HEK293 (cell line): Measurements from ENCODE around the gene LRRC8B.
A peak's percentile ranks its signal among the peaks of the same experiment; 100 is the strongest.

Experiments used
- CTCF ChIA-PET: fragments of 350-600 bp; formaldehyde crosslinking; extraction: SDS; loops from one replicate; lab custom pipeline; 2021; ENCODE audit warnings: antibody characterized with exemption; lab: Yijun Ruan, JAX
- POLR2A ChIA-PET: fragments of 300-600 bp; formaldehyde crosslinking; extraction: SDS; loops from one replicate; lab custom pipeline; 2020; ENCODE audit warnings: antibody characterized with exemption, inconsistent platforms; lab: Yijun Ruan, JAX
- H3K27ac ChIP-seq: fragments of 200-500 bp; sonication (Bioruptor generic); 2 replicates; pipeline ENCODE4 v1.5.1; 2014; ENCODE audit warnings: low read depth, low read length, control low read depth, inconsistent platforms; ENCODE audit errors: extremely low read depth
- H3K36me3 ChIP-seq, 2 experiments: fragments of 200-500 bp in 1 of 2; sonication (Bioruptor generic) in 1 of 2; 1 replicate in 1 of 2; 2 replicates in 1 of 2; pipeline ENCODE4 v1.5.1; 2014 to 2017; ENCODE audit warnings: inconsistent platforms in 2 of 2, low read length in 2 of 2; ENCODE audit not compliant: control insufficient read depth in 2 of 2, insufficient read depth in 1 of 2
- H3K4me1 ChIP-seq: fragments of 200-500 bp; sonication (Bioruptor generic); 2 replicates; pipeline ENCODE4 v1.5.1; 2014; ENCODE audit warnings: mild to moderate bottlenecking, low read length, inconsistent platforms; ENCODE audit not compliant: control insufficient read depth, insufficient read depth
- H3K4me3 ChIP-seq: 2 replicates; pipeline ENCODE4 v1.5.1; 2011; ENCODE audit warnings: low read depth, mild to moderate bottlenecking, control low read depth, low read length, moderate library complexity
- H3K9me3 ChIP-seq: fragments of 200-500 bp; sonication (Bioruptor generic); 2 replicates; pipeline ENCODE4 v1.5.1; 2014; ENCODE audit warnings: low read depth, low read length, inconsistent platforms; ENCODE audit not compliant: control insufficient read depth, insufficient read depth
- KLF16 ChIP-seq: fragments of 450-650 bp; formaldehyde crosslinking; IDR thresholded peaks from 2 replicates; pipeline ENCODE4 v1.5.1; 2017; ENCODE audit warnings: missing biosample characterization, missing genetic modification characterization
- KLF9 ChIP-seq: fragments of 450-650 bp; formaldehyde crosslinking; IDR thresholded peaks from 2 replicates; pipeline ENCODE4 v1.5.1; 2016; ENCODE audit warnings: missing biosample characterization, missing genetic modification characterization, low read depth
- MZF1 ChIP-seq: fragments of 450-650 bp; formaldehyde crosslinking; IDR thresholded peaks from 2 replicates; pipeline ENCODE4 v1.5.1; 2017; ENCODE audit warnings: missing biosample characterization, missing genetic modification characterization, borderline replicate concordance
- OVOL3 ChIP-seq: fragments of 450-650 bp; formaldehyde crosslinking; IDR thresholded peaks from 2 replicates; pipeline ENCODE4 v1.5.1; 2016; ENCODE audit warnings: missing biosample characterization, missing genetic modification characterization
- SP2 ChIP-seq: fragments of 450-650 bp; formaldehyde crosslinking; IDR thresholded peaks from 2 replicates; pipeline ENCODE4 v1.5.1; 2016; ENCODE audit warnings: missing biosample characterization, missing genetic modification characterization
- ZBTB17 ChIP-seq: fragments of 450-650 bp; formaldehyde crosslinking; IDR thresholded peaks from 2 replicates; pipeline ENCODE4 v1.5.1; 2016; ENCODE audit warnings: missing biosample characterization, missing genetic modification characterization
- ZFP41 ChIP-seq: fragments of 450-650 bp; formaldehyde crosslinking; IDR thresholded peaks from 2 replicates; pipeline ENCODE4 v1.5.1; 2016; ENCODE audit warnings: missing biosample characterization, missing genetic modification characterization, borderline replicate concordance
- ZFP69B ChIP-seq: fragments of 450-650 bp; formaldehyde crosslinking; IDR thresholded peaks from 2 replicates; pipeline ENCODE4 v1.5.1; 2016; ENCODE audit warnings: missing biosample characterization, missing genetic modification characterization
- ZNF121 ChIP-seq: fragments of 450-650 bp; formaldehyde crosslinking; IDR thresholded peaks from 2 replicates; pipeline ENCODE4 v1.5.1; 2016; ENCODE audit warnings: missing biosample characterization, missing genetic modification characterization
- ZNF221 ChIP-seq: fragments of 450-650 bp; formaldehyde crosslinking; IDR thresholded peaks from 2 replicates; pipeline ENCODE4 v1.5.1; 2017; ENCODE audit warnings: missing biosample characterization, missing genetic modification characterization, borderline replicate concordance
- ZNF324 ChIP-seq: fragments of 450-650 bp; formaldehyde crosslinking; IDR thresholded peaks from 2 replicates; pipeline ENCODE4 v1.5.1; 2016; ENCODE audit warnings: missing biosample characterization, missing genetic modification characterization
- ZNF341 ChIP-seq: fragments of 450-650 bp; formaldehyde crosslinking; IDR thresholded peaks from 2 replicates; pipeline ENCODE4; 2016; ENCODE audit warnings: low read depth, missing biosample characterization, missing genetic modification characterization
- ZNF416 ChIP-seq: fragments of 450-650 bp; formaldehyde crosslinking; IDR thresholded peaks from 2 replicates; pipeline ENCODE4 v1.5.1; 2016; ENCODE audit warnings: missing biosample characterization, missing genetic modification characterization
- ZNF48 ChIP-seq: fragments of 450-650 bp; formaldehyde crosslinking; IDR thresholded peaks from 2 replicates; pipeline ENCODE4 v1.5.1; 2016; ENCODE audit warnings: missing biosample characterization, missing genetic modification characterization
- ZNF664 ChIP-seq: fragments of 450-650 bp; formaldehyde crosslinking; IDR thresholded peaks from 2 replicates; pipeline ENCODE4 v1.5.1; 2016; ENCODE audit warnings: missing biosample characterization, missing genetic modification characterization
- ZNF776 ChIP-seq: fragments of 450-650 bp; formaldehyde crosslinking; IDR thresholded peaks from 2 replicates; pipeline ENCODE4 v1.5.0; 2017; ENCODE audit warnings: missing biosample characterization, missing genetic modification characterization, borderline replicate concordance
- ZSCAN16 ChIP-seq: fragments of 450-650 bp; formaldehyde crosslinking; IDR thresholded peaks from 2 replicates; pipeline ENCODE4 v1.5.1; 2016; ENCODE audit warnings: missing biosample characterization, missing genetic modification characterization
- TF ChIP-seq, protein P1 (sequence below): fragments of 450-650 bp; formaldehyde crosslinking; IDR thresholded peaks from 2 replicates; pipeline ENCODE4 v1.5.1; 2016; ENCODE audit warnings: missing biosample characterization, missing genetic modification characterization, borderline replicate concordance
- TF ChIP-seq, protein P2 (sequence below): fragments of 450-650 bp; formaldehyde crosslinking; IDR thresholded peaks from 2 replicates; pipeline ENCODE4 v1.5.1; 2017; ENCODE audit warnings: missing biosample characterization, missing genetic modification characterization
- TF ChIP-seq, protein P3 (sequence below): fragments of 450-650 bp; formaldehyde crosslinking; IDR thresholded peaks from 2 replicates; pipeline ENCODE4 v1.5.1; 2016; ENCODE audit warnings: missing biosample characterization, missing genetic modification characterization

The LRRC8B gene

DNA sequence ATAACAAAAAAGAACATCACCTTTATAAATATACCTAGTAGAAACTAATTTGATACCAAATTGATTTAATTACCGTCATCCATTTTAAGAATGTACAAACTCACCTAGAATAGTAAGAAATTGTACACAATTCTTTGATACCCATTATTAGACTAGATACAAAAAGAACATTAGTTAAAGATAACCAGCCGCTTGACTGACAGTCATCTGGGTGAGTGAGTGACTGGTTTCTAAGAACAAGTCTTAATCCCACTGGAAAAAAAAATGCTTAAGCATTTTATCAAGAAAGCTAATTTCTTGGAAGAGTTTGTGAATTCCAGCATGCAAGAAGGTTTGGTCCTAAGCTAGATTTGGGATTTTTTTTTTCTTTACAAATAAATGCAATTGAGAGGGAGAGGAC lies 10.9 kb downstream of the LRRC8B start:
- CTCF ChIA-PET = no interaction called here
- Histone ChIP-seq H3K4me3 (no peak overlapping the region), H3K4me1 (no peaks in the 10 kb centered on the region), H3K36me3 (no peaks in the 10 kb centered on the region), H3K9me3 (no peaks in the 10 kb centered on the region), H3K27ac (no peak overlapping the region)
- POLR2A ChIA-PET = no interaction called here
- TF ChIP-seq ZSCAN16 (tag by site-specific recombination) (no peak), ZBTB17 (tag by site-specific recombination) (no peak), ZNF341 (tag by site-specific recombination) (no peak), ZNF221 (tag by site-specific recombination) (no peak), ZNF48 (tag by site-specific recombination) (no peak), KLF16 (no peak)
- TF ChIP-seq, protein P1, sequence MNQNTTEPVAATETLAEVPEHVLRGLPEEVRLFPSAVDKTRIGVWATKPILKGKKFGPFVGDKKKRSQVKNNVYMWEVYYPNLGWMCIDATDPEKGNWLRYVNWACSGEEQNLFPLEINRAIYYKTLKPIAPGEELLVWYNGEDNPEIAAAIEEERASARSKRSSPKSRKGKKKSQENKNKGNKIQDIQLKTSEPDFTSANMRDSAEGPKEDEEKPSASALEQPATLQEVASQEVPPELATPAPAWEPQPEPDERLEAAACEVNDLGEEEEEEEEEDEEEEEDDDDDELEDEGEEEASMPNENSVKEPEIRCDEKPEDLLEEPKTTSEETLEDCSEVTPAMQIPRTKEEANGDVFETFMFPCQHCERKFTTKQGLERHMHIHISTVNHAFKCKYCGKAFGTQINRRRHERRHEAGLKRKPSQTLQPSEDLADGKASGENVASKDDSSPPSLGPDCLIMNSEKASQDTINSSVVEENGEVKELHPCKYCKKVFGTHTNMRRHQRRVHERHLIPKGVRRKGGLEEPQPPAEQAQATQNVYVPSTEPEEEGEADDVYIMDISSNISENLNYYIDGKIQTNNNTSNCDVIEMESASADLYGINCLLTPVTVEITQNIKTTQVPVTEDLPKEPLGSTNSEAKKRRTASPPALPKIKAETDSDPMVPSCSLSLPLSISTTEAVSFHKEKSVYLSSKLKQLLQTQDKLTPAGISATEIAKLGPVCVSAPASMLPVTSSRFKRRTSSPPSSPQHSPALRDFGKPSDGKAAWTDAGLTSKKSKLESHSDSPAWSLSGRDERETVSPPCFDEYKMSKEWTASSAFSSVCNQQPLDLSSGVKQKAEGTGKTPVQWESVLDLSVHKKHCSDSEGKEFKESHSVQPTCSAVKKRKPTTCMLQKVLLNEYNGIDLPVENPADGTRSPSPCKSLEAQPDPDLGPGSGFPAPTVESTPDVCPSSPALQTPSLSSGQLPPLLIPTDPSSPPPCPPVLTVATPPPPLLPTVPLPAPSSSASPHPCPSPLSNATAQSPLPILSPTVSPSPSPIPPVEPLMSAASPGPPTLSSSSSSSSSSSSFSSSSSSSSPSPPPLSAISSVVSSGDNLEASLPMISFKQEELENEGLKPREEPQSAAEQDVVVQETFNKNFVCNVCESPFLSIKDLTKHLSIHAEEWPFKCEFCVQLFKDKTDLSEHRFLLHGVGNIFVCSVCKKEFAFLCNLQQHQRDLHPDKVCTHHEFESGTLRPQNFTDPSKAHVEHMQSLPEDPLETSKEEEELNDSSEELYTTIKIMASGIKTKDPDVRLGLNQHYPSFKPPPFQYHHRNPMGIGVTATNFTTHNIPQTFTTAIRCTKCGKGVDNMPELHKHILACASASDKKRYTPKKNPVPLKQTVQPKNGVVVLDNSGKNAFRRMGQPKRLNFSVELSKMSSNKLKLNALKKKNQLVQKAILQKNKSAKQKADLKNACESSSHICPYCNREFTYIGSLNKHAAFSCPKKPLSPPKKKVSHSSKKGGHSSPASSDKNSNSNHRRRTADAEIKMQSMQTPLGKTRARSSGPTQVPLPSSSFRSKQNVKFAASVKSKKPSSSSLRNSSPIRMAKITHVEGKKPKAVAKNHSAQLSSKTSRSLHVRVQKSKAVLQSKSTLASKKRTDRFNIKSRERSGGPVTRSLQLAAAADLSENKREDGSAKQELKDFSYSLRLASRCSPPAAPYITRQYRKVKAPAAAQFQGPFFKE = no peak

DNA sequence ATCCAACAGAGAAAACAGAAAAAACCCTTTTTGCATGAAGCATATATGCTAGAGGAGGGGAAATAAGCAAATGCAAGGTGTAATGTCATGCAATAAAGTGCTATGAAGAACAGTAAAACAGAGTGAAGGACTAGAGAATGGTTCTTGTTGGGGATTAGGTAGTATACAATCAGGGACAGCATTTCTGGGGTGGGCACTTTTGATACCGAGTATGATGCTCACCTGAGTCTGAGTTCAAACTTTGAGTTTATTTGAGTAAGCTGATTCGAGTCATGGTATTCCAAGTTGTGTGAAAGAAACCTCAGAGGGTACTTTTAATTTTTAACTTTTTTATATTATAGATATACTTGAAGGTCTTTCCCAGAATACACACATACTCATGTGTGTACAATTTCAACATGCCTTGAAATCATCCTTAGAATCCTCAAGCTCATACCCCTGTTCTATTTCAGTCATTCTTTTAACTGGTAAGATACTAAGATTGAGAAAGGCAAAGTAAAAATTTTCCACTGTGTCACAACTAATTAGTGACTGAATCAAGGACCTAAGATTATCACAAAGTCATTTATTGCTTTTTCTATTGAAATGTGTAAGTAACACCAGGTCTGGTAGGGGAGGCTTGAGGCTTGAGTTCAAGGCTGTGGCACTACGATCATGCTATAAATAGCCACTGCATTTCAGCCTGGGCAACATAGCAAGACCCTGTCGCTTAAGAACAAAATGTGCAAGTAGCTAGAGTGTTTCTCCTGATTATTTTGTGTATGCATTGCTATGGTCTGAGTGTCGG lies 12.1 kb downstream of the LRRC8B start:
- Histone ChIP-seq H3K9me3 (no peaks in the 10 kb centered on the region), H3K4me3 (no peak overlapping the region), H3K36me3 (no peaks in the 10 kb centered on the region), H3K4me1 (no peaks in the 10 kb centered on the region), H3K27ac (no peak overlapping the region)
- CTCF ChIA-PET = no interaction called here
- TF ChIP-seq ZNF416 = no peak
- TF ChIP-seq ZNF121 = peak; percentile 40; the same call in 1 of the 2 replicates
- TF ChIP-seq ZNF664 (tag by site-specific recombination) = no peak
- POLR2A ChIA-PET = no interaction called here

- ChIA-PET CTCF (no interaction called here), POLR2A (no interaction called here)
- H3K4me3 ChIP-seq = no peak overlapping the region
- no peaks in the 10 kb centered on the region for H3K9me3 ChIP-seq
- no peaks in the 10 kb centered on the region for H3K36me3 ChIP-seq
- no peak overlapping the region for H3K27ac ChIP-seq
- no peaks in the 10 kb centered on the region for H3K4me1 ChIP-seq
- no peak for TF ChIP-seq KLF9
- TF ChIP-seq, protein P2, sequence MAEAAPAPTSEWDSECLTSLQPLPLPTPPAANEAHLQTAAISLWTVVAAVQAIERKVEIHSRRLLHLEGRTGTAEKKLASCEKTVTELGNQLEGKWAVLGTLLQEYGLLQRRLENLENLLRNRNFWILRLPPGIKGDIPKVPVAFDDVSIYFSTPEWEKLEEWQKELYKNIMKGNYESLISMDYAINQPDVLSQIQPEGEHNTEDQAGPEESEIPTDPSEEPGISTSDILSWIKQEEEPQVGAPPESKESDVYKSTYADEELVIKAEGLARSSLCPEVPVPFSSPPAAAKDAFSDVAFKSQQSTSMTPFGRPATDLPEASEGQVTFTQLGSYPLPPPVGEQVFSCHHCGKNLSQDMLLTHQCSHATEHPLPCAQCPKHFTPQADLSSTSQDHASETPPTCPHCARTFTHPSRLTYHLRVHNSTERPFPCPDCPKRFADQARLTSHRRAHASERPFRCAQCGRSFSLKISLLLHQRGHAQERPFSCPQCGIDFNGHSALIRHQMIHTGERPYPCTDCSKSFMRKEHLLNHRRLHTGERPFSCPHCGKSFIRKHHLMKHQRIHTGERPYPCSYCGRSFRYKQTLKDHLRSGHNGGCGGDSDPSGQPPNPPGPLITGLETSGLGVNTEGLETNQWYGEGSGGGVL (tag by site-specific recombination) = no peak
- TF ChIP-seq ZFP69B (tag by site-specific recombination) = no peak
- TF ChIP-seq ZNF776 (tag by site-specific recombination) = no peak
- TF ChIP-seq, protein P3, sequence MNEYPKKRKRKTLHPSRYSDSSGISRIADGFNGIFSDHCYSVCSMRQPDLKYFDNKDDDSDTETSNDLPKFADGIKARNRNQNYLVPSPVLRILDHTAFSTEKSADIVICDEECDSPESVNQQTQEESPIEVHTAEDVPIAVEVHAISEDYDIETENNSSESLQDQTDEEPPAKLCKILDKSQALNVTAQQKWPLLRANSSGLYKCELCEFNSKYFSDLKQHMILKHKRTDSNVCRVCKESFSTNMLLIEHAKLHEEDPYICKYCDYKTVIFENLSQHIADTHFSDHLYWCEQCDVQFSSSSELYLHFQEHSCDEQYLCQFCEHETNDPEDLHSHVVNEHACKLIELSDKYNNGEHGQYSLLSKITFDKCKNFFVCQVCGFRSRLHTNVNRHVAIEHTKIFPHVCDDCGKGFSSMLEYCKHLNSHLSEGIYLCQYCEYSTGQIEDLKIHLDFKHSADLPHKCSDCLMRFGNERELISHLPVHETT (tag by site-specific recombination) = no peak
- TF ChIP-seq ZFP41 (tag by site-specific recombination) = no peak
- TF ChIP-seq SP2 (tag by site-specific recombination) = no peak
- TF ChIP-seq ZNF324 (tag by site-specific recombination) = no peak
- no peak for TF ChIP-seq MZF1 (tag by site-specific recombination)
- TF ChIP-seq OVOL3 (tag by site-specific recombination) = no peak
Measured at GRCh38 chr1:89538361-89538760, 13.7 kb downstream of the LRRC8B start.
